GM12874 (cell line): ENCODE data around the gene ARHGAP22.

Experiments used
- TF ChIP-seq, protein P1 (sequence below): IDR thresholded peaks from 2 replicates; pipeline ENCODE4 v1.5.1; 2011; ENCODE audit warnings: low read depth, mild to moderate bottlenecking, control low read depth, low read length, moderate library complexity; ENCODE audit not compliant: insufficient read depth

ARHGAP22 gene

DNA sequence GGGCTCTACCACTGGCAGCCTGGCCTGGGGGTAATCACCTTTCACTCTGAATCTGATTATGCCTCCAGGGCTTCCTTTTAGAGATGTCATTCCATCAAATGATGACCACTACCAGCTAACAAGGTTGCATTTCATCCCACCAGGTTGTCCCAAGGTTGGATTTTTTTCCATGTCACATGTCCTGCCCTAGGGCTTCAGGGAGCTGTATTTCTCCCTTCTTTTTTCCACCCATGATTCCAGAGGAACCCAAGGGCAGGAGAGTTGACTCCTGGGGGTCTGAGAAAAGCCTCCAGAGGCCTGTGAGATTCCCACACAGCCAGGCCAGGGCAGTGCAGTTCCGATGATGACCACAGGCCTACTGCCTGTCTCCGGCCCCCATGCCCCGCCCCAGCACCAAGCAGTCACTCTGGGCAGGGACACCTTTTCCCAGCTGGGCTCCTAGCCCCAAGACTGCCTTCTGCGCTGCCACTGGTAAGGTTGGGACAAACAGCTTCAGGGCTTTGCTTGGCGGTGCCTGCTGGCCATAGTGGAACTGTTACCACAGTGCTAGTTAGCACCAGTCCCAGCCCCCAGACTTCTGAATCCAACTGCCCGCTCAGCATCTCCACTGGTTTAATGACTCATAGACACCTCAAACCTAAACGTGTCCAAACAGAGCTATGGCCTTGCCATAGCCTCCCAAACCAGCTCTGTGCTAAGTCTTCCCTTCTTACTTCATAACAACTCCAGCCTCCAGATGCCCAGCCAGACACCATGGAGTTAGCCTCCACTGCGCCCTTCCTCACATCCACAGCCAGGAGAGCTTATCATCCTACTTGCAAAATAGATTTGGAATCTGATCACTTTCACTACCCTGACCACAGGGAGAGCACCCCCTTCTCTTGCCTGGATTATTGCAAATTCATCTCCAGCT lies 133.7 kb downstream of the ARHGAP22 start:
- TF ChIP-seq, protein P1, sequence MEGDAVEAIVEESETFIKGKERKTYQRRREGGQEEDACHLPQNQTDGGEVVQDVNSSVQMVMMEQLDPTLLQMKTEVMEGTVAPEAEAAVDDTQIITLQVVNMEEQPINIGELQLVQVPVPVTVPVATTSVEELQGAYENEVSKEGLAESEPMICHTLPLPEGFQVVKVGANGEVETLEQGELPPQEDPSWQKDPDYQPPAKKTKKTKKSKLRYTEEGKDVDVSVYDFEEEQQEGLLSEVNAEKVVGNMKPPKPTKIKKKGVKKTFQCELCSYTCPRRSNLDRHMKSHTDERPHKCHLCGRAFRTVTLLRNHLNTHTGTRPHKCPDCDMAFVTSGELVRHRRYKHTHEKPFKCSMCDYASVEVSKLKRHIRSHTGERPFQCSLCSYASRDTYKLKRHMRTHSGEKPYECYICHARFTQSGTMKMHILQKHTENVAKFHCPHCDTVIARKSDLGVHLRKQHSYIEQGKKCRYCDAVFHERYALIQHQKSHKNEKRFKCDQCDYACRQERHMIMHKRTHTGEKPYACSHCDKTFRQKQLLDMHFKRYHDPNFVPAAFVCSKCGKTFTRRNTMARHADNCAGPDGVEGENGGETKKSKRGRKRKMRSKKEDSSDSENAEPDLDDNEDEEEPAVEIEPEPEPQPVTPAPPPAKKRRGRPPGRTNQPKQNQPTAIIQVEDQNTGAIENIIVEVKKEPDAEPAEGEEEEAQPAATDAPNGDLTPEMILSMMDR = no peak

DNA sequence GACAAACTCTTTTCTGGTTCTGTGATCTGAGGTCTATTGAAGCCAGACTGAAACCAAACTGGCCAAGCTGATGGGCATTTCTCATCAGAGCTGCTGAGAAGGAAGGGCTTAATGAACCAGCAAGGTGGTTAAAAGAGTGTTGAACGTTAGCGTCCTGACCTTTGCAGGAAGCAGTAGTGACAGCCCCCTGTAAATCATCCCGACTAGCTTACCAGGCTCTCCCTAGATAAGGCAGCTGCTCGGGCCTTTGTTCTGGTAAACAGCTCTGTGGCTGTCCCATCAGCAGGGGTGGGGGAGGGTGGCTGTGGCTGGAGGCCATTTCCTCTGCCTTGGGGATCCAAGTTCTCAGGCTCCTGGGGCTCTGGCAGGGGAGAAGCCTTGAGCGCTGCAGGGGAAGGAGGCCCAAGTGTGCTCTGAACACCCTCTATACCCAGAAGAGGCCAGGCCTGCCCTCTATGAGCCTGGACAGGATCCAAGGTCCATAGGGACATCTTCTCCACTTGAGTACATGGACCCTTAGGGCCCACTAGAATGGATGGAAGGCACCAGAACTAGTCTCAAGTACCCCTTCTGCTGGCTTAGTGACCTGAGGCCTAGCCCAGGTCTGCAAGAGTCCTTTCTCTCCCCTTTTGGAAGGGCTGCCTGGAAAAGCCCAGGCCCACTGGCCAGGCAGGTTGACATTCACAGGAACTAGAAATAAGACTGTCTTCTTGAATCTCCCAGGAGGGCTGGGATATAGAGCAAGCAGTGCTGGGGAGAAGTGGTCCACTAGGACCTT lies 134.6 kb downstream of the ARHGAP22 start:
- TF ChIP-seq, protein P1 = no peak

DNA sequence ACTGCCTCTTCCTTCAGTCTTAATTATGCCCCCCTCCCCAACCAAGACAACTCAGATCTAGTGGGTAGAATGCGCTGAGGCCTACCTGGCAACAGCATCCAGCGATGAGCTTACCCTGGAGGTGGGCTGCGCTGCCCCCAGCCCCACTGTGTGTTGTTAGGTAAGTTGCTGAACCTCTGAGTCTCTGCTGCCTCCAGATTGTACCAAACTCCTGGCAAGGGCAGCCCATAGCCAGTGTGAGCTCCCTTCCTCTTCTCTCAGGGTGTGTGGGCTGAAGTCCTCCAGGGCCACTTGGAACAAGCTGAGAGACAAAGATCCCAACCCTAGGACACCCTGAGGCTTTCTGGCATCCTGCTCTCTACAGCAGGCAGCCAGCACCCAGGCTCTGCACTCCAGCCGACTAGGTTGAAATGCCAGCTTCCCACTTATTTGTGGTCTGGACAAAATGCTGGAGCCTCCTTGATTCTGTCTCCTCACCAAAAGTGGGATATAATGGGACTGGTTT lies 135.3 kb downstream of the ARHGAP22 start:
- TF ChIP-seq, protein P1 = no peak

DNA sequence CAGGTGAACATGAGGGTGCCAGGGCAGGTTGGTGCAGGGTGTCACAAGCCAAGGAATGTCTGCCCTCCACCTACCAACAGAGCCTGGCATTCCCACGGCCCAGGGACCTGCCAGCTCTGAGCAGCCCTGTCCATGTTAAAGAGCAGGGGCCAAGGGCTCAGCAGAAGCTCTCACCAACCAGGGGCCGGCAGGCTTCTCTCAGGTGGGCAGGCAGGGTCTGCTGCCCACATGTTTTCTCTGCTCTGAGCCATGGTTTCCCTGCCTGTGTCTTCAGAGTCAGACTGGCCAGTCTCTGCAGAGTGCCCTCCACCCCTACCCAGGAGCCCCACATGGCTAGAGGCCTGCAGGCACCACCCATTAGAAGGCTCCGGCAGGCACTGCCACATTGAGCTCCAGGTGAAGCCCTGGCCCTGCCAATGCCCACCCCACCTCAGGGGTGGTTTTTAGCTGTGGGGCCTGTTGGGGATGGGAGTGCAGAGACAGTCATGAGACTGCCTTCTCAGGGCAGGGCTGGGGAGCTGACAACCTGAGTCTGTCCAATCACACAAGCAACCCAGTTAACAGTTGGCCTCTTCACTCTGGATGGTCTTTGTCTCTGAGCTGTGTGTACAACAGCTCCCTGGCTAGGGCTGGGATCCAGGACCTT lies 135.9 kb downstream of the ARHGAP22 start:
- TF ChIP-seq, protein P1 = no peak

DNA sequence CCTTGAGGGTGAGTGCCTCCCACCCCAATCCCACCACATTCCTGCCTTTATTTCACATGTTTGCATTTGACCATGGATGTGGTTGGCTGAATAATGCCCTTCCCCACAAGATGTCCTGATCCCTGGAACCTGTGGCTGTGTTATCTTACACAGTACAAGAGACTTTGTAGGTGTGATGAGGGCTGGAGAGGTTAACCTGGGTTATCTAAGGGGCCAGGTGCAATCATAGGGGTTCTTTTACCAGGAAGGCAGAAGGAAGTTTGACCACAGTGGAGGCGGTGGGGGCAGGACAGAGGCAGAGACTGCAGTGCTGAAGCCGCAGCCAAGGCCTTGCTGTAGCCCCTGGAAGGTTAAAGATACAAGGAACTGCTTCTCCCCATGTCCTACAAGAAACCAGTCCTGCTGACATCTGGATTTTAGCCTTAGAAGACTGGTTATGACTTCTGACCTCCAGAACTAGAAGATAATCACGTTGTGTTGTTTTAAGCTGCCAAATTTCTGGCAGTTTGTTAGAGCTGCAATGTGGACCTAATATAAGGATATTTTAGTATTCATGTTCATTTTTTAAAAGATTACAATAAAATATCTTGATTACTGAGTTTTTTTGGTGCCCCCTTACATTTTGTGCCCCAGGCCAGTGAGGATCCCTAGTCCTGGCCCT lies 136.6 kb downstream of the ARHGAP22 start:
- TF ChIP-seq, protein P1 = no peak

DNA sequence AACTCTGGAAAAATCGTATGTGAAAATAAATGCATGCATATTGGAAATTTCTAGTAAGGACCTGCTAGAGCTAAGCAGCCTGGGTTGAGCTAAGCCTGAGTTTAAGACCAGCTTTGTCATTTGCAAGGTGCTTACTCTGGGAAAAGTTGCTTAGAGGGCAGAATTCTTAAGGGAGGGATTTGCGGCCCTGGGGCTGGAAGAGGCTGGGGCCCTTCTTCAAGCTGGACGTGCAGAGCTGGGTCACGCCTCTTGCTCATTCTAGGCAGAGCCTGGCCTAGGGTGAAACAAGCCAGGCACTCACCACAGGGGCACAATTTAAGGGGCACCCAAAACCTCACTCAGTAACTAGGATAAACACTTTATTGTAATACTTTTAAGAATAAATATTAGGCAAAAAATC lies 137.2 kb downstream of the ARHGAP22 start:
- TF ChIP-seq, protein P1 = no peak
